ENCODE data around the gene SIK3.
A peak's percentile ranks its signal among the peaks of the same experiment; 100 is the strongest.

SIK3 gene

GRCh38 chr11:116890193-116890592 lies 208.0 kb downstream of the SIK3 start:
- no peak for DNase-seq

DNA sequence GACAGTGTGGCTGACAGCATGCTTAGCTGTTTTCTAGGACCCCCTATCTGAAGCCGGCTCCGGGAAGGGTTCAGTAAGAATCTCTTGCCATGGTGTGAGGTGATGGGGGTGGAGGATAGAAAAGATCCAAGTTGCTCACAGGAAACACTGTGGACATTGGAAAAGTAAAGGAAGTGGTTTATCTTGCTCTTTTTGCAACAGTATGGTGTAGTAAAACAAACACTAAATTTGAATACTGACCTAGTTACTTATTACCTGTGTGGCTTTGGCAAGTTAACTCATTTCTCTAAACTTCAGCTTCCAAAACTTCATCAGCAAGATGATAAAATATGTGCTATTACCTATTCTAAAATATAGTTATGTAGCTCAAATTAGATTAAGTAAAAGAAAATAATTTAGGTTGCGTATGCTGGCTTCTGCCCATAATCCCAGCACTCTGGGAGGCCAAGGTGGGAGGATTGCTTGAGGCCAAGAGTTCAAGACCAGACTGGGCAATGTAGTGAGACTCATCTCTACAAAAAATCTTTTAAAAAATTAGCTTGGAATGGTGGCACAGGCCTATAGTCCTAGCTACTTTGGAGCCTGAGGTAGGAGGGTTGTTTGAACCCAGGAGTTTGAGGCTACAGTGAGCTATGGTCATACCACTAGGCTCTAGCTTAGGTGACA lies 209.2 kb downstream of the SIK3 start:
- no peak for DNase-seq

DNA sequence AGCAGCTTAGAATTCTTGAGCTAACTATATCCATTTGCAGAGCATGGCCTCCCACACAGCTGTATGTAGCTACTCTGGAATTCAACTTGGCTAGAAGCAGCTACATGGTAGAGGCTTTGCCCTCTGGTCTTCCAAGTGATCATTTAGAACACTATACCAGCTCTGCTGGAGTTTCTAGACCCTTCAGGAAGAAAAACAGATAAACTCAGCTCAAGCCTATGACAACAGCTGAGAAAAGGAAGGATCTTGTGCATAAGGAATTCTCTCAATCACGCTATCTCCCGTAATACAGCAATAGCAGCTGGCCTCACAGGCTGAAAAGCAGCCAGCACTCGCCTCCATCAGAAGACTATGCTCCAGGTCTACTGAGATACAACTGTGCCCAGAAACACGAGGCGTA lies 210.2 kb downstream of the SIK3 start:
- DNase-seq, result no peak

- DNase-seq, result no peak
Measured at GRCh38 chr11:116885951-116886655, 212.1 kb downstream of the SIK3 start.

- no peak for DNase-seq
Measured at GRCh38 chr11:116882386-116882785, 215.8 kb downstream of the SIK3 start.

DNA sequence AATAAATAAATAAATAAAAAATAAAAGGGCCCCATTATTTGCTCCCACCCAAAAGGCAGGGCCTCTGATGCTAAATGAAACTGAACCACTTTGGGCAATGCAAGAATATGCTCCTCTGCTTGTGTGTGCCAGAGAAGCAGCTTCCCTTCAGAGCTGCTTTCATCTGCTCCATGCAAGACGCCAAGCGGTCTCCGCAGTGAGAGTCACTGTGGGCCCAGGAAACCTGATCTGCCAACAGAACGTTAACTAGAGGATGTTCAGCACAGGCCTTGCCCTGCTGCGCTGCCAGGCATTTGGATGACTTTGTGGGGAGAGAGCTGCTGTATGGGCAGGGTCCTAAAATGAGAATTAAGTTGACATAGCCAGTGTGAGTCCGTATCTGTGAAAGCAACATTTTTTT lies 217.1 kb downstream of the SIK3 start:
- no peak for DNase-seq

GRCh38 chr11:116879800-116880625 lies 218.2 kb downstream of the SIK3 start:
- DNase-seq, result peak; percentile 76

DNA sequence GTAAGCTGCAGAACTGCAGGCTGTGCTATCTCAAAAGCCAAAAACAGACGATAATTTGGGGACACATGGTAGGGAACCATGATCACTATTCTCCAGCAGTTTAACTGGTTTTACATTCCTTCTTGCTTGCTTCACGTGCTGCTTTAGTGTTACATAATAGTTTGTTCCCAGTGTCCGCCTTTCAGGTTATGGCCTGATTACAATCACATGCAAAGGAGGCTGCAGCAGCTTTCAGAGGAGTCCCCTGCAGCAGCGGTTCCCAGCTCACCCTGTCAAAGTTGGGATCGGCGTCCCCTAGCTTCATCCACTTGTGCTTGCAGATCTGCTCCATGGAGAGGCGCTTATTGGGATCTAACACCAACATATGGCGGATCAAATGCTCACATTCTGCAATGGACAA lies 221.6 kb downstream of the SIK3 start:
- DNase-seq, result no peak

DNA sequence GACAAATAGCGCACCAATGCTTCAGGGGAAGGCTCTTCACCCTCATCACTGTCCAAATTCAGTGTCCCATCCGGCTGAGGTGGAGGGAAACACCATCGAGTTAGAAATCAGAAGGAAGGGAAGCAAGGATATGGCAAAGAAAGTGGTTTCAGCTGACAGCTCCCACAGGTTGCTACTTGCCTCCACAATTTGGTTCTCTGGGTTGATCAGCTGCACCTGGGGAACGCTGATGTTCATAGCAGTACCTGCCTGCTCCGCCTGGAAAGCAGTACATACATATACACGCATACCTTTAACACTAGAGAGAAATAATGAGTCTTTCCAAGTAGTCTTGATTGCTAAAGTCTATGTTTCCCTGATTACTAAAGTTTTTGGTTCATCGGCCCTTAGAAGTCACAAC lies 223.0 kb downstream of the SIK3 start:
- no peak for DNase-seq

GRCh38 chr11:116874251-116874650 lies 224.0 kb downstream of the SIK3 start:
- no peak for DNase-seq

GRCh38 chr11:116873381-116873780 lies 224.8 kb downstream of the SIK3 start:
- DNase-seq, result no peak

DNA sequence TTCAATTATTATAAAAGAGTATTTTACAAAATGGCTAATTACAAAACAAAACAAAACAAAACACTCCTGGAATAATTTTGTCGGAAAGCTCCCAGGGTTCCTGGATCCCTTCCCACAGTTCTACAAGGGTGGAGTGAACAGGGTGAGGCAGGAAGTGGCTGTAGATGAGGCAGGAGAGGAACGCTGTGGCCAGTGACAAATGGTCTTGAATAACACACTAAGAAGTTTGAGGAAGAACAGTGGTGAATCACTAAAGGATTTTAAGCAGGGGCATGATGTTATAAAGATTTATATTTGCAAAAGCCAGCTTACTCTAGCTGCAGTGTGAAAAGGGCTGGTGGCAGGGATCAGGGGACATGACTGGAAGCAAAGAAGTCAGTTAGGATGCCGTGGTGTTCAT lies 227.0 kb downstream of the SIK3 start:
- peak; percentile 28 for DNase-seq

- no peak for DNase-seq
Measured at GRCh38 chr11:116870054-116870453, 228.2 kb downstream of the SIK3 start.

GRCh38 chr11:116869610-116870009 lies 228.6 kb downstream of the SIK3 start:
- no peak for DNase-seq

GRCh38 chr11:116868066-116868465 lies 230.2 kb downstream of the SIK3 start:
- no peak for DNase-seq

DNA sequence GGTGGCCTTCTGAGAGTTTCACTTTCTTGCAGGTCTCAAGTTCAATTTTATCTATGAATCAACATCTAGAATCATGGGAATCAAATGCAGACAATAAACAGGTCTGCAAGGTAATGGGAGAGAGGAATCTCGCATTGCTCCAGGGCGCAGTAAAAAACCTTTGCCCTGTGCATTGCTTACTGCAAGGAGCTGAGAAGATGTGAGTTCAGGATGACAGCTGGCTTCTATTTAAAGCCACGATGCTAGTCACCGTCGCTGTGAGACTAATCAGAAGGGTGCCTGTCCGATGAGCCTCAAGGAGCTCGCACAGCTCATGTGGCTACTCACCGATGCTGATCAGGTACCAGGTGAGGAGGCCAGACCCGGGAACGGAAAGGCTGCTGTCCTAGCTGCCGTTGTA lies 230.6 kb downstream of the SIK3 start:
- no peak for DNase-seq

GRCh38 chr11:116866804-116867455 lies 231.3 kb downstream of the SIK3 start:
- no peak for DNase-seq

DNA sequence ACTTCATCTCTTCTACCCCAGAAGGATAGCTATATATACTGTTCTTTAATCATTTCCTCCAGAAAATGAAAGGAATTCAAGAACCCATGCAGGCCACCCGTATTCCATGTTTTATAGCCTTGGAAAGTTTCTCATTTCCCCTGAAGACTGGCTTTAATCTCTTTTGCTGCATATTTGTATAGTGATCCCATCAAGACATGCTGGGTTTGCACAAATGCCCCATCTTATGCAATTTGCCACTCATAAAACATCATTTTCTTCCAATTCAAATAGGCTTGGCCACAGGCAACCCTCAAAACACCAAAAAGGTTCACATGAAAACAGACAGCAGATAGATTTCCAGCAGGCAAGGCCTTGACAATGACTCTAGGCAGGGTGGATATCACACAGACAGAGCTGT lies 232.5 kb downstream of the SIK3 start:
- DNase-seq, result no peak

DNA sequence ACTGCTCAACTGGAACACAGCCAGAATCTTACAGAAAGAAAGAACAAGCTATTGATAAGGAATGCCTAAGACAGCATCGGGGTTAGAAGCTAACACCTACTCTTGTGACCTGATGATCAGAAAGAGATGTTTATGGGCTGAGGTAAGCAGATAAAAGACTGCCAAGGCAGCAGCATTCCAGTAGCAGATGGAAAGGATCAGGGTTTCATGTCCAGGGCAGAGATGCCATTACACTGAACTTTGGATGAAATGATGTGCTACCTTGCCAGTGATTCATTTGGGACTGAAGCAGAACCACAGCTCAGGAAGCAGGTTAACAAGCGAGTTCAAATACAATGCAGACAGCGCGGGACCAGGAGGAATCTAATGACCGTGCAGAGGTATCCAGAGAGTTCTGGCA lies 233.7 kb downstream of the SIK3 start:
- no peak for DNase-seq

DNA sequence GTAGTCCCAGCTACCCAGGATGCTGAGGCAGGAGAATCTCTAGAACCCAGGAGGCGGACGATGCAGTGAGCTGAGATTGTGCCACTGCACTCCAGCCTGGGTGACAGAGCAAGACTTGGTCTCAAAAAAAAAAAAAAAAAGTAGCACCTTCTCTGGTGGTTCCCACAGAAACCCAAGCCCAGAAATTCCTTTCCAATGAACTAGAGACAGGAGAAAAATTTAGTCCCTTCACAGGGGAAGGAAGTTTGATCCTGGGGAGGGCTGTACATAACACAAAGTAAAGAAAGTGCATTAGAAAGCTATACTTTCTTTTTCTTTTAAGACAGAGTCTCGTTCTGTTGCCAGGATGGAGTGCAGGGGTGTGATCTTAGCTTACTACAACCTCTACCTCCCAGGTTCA lies 235.3 kb downstream of the SIK3 start:
- no peak for DNase-seq

GRCh38 chr11:116862185-116862584 lies 236.0 kb downstream of the SIK3 start:
- no peak for DNase-seq

DNA sequence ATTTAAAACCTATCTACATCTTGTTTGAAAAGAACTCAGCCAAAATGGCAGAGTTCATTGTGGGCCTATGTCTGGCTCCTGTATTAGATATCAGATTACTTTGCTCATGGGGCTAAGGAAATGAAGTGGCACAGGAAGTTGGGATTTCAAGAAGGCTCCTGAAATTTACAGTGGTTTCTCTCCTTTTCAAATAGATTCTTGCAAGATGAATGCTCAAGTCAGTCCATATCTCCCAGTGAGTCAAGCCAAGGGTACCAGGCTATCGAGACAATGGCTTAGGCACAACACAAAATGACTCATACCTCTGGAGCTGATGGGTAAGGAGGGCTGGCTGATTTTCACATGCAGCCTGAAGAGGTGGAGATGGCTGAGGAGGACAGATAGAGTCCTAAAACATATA lies 236.7 kb downstream of the SIK3 start:
- no peak for DNase-seq

GRCh38 chr11:116860303-116860702 lies 237.9 kb downstream of the SIK3 start:
- DNase-seq, result no peak

All from MV-4-11 (cell line).